ENCODE data around the gene RTN4R. TPM values are rescaled to one million over a fixed set of nuclear protein-coding genes. Genes with fewer than 3 reads are reported as not detected.

RTN4R gene
- total and polyA plus RNA-seq, 9 donors: 0.48 to 8.2 (median 1.8) TPM; not detected in 1

DNA sequence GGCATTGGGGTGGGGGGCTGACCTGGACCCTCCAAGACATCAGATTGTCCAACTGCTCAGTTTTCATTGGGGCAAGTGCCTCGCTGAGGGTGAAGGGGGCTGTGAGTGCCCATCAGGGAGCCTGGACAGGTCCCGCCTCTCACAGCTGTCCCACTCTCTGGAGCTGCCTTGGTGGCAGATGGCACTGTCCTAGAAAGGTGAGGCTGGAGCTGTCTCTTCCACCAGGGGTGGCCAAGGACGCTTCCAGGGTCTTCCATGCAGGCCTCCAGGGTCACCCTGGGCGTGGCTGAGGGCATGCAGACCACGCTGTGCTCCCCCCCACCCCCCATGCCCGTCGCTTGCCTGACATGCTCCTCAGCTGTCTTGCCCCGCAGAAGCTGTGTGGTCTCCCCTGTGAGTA, 63.8 kb downstream of the RTN4R start:
- DNase-seq: no peak
- Histone ChIP-seq H3K27me3 (no peaks in the 10 kb centered on the region), H3K9me3 (no peaks in the 10 kb centered on the region), H3K4me1 (ENCODE audit: insufficient read depth) (peaks cover 12% of the 10 kb centered on the region), H3K27ac (no peak overlapping the region), H3K36me3 (no peaks in the 10 kb centered on the region), H3K4me3 (no peak overlapping the region)
- intact Hi-C loops (cut with DNase I): no loop called here
- 79 to 89% (median 87%) methylated on average over 7 to 8 of the region's 8 CpGs for WGBS, 3 donors
- TF ChIP-seq EP300 (IDR thresholded peaks at IDR 0.05) (no peak), POLR2A (IDR thresholded peaks at IDR 0.05) (no peak)
- TF ChIP-seq, protein P1, sequence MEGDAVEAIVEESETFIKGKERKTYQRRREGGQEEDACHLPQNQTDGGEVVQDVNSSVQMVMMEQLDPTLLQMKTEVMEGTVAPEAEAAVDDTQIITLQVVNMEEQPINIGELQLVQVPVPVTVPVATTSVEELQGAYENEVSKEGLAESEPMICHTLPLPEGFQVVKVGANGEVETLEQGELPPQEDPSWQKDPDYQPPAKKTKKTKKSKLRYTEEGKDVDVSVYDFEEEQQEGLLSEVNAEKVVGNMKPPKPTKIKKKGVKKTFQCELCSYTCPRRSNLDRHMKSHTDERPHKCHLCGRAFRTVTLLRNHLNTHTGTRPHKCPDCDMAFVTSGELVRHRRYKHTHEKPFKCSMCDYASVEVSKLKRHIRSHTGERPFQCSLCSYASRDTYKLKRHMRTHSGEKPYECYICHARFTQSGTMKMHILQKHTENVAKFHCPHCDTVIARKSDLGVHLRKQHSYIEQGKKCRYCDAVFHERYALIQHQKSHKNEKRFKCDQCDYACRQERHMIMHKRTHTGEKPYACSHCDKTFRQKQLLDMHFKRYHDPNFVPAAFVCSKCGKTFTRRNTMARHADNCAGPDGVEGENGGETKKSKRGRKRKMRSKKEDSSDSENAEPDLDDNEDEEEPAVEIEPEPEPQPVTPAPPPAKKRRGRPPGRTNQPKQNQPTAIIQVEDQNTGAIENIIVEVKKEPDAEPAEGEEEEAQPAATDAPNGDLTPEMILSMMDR (IDR thresholded peaks at IDR 0.05): no peak

DNA sequence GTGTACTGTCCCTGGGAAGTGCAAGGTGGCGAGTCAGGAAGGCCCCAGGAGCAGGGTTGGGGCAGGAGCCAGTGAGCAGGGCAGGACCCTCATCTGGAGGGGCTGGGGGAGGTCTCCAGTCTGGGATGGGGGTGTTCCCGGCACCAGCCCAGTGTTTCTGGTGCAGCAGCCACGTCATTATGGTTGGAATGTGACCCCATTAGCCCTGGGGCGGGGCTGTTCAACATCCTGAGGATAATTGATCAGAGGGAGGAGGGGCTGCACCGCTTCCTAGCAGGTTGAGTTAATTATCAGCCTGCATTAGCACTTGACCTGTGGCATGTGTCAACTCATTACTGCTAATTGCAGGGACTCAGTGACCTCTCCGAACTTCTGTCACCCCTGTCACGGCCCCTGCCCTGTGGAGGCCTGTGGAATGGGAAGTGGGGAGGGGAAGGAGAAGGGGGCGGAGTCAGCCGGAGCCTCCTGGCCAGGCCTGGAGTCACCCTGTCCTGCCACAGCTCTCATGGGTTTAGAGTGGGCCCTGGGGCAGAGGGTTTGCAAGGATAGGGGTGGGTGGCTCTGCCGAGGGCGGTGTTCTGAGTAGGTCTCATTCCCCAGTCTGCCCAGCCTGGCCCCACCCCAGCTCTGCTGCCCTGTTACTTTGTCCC, 64.4 kb downstream of the RTN4R start:
- intact Hi-C loops (cut with DNase I): no loop called here
- no peak for DNase-seq
- Histone ChIP-seq H3K4me1 (ENCODE audit: insufficient read depth) (peaks cover 12% of the 10 kb centered on the region), H3K9me3 (no peaks in the 10 kb centered on the region), H3K4me3 (no peak overlapping the region), H3K36me3 (no peaks in the 10 kb centered on the region), H3K27me3 (no peaks in the 10 kb centered on the region), H3K27ac (no peak overlapping the region)
- TF ChIP-seq EP300 (IDR thresholded peaks at IDR 0.05) (no peak), POLR2A (IDR thresholded peaks at IDR 0.05) (no peak)
- TF ChIP-seq, protein P1 (IDR thresholded peaks at IDR 0.05): no peak
- WGBS, 3 donors: 58 to 69% (median 64%) methylated on average over 11 of the region's 11 CpGs

DNA sequence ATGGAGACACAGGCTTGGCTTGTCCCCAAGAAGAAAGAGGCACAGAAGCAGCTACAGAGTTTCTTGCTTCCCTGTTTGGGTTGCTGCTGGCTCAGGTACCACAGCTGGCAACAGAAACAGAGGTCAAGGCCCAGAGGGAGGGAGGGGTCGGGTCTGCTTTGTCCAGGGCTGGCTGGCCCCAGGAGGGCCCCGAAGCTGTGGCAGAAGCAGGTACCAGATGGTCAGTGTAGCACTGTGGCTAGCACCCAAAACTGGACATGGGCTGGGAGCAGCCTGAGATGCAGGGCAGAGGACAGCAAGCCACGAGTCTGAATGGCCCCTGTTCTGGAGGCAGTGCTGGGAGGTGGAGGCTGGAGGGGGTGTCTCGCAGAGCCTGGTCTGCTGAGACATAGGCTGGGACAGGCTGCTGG, 65.0 kb downstream of the RTN4R start:
- 44 to 47% (median 46%) methylated on average over 4 of the region's 4 CpGs for WGBS, 3 donors
- intact Hi-C loops (cut with DNase I): no loop called here
- no peak overlapping the region for H3K27ac ChIP-seq
- H3K36me3 ChIP-seq: no peaks in the 10 kb centered on the region
- H3K9me3 ChIP-seq: no peaks in the 10 kb centered on the region
- TF ChIP-seq, protein P1 (IDR thresholded peaks at IDR 0.05): no peak
- TF ChIP-seq POLR2A (IDR thresholded peaks at IDR 0.05): no peak
- TF ChIP-seq EP300 (IDR thresholded peaks at IDR 0.05): no peak
- peaks cover 12% of the 10 kb centered on the region for H3K4me1 ChIP-seq (ENCODE audit: insufficient read depth)
- H3K4me3 ChIP-seq: no peak overlapping the region
- no peaks in the 10 kb centered on the region for H3K27me3 ChIP-seq
- no peak for DNase-seq

DNA sequence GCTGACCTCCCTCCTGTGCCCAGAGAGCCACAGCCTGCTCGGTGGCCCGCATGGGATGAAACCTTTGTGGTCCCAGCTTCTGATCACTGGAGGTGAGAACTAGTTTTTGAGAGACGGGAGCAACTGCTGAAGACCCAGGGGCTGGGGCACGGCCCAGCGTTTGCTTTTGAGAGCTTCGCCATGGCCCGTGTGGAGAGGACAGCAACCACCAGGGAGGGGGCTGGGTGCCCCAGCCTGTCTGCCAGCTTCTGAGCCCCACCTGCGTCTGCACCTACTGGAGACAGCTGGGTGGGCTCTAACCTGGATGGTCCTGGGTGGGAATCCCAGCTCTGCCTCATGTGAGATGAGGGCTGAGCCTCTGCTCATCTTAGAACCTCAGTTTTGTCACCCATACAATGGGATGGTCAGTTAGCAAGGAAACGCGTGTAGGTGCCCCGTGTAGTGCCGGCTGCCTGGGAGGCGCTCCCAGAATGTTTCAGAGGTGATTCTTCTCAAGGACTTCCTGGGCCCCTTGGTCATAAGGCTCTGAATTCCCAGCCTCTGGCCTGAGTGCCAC, 66.2 kb downstream of the RTN4R start:
- intact Hi-C loops (cut with DNase I): no loop called here
- H3K9me3 ChIP-seq: no peaks in the 10 kb centered on the region
- H3K4me3 ChIP-seq: no peak overlapping the region
- TF ChIP-seq POLR2A (IDR thresholded peaks at IDR 0.05): no peak
- TF ChIP-seq EP300 (IDR thresholded peaks at IDR 0.05): no peak
- TF ChIP-seq, protein P1 (IDR thresholded peaks at IDR 0.05): no peak
- 82 to 90% (median 87%) methylated on average over 13 of the region's 13 CpGs for WGBS, 3 donors
- DNase-seq: no peak
- no peak overlapping the region for H3K27ac ChIP-seq
- no peaks in the 10 kb centered on the region for H3K27me3 ChIP-seq
- no peaks in the 10 kb centered on the region for H3K36me3 ChIP-seq
- peaks cover 5% of the 10 kb centered on the region for H3K4me1 ChIP-seq (ENCODE audit: insufficient read depth)

Data from ovary (tissue), 9 donors.